C4-2B (cell line): Measurements from ENCODE around the gene E4F1.

Experiments
- H3K27ac ChIP-seq: fragments of 450-650 bp; 2 replicates; pipeline ENCODE4 v1.5.1; 2017
- ZFX ChIP-seq: fragments of 450-650 bp; IDR thresholded peaks from 2 replicates; pipeline ENCODE4 v1.6.1; 2017
- TF ChIP-seq, protein P1 (sequence below): fragments of 450-650 bp; conservative IDR thresholded peaks from 2 replicates; pipeline ENCODE4 v1.5.1; 2017; ENCODE audit warnings: mild to moderate bottlenecking

E4F1 gene

DNA sequence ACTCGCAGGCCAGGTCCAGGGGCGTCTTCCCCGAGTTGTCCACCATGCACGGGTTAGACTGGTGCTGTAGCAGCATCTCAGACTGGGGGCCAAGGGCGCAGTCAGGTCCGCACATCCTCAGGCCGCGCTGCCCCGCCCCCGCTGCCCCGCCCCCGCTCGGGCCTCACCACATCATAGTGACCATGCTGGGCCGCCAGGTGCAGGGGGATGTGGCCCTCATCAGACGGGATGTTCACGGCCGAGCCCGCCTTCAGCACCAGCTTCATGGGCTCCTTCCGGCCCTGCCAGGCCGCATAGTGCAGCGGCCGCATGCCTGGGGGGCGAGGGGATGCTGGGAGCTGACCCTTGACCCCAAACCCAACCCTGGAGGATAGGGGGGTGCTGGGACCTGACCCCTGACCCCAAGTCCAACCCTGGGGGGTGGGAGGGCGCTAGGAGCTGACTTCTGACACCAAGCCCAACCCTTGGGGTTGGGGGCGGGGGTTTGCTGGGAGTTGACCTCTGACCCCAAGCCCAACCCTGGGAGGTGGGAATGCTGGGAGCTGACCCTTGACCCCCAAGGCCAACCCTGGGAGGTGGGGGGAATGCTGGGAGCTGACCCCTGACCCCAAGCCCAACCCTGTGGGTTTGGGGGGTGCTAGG lies 34.0 kb upstream of the E4F1 start:
- TF ChIP-seq, protein P1, sequence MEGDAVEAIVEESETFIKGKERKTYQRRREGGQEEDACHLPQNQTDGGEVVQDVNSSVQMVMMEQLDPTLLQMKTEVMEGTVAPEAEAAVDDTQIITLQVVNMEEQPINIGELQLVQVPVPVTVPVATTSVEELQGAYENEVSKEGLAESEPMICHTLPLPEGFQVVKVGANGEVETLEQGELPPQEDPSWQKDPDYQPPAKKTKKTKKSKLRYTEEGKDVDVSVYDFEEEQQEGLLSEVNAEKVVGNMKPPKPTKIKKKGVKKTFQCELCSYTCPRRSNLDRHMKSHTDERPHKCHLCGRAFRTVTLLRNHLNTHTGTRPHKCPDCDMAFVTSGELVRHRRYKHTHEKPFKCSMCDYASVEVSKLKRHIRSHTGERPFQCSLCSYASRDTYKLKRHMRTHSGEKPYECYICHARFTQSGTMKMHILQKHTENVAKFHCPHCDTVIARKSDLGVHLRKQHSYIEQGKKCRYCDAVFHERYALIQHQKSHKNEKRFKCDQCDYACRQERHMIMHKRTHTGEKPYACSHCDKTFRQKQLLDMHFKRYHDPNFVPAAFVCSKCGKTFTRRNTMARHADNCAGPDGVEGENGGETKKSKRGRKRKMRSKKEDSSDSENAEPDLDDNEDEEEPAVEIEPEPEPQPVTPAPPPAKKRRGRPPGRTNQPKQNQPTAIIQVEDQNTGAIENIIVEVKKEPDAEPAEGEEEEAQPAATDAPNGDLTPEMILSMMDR: no peak
- TF ChIP-seq ZFX: no peak
- H3K27ac ChIP-seq: no peak overlapping the region

DNA sequence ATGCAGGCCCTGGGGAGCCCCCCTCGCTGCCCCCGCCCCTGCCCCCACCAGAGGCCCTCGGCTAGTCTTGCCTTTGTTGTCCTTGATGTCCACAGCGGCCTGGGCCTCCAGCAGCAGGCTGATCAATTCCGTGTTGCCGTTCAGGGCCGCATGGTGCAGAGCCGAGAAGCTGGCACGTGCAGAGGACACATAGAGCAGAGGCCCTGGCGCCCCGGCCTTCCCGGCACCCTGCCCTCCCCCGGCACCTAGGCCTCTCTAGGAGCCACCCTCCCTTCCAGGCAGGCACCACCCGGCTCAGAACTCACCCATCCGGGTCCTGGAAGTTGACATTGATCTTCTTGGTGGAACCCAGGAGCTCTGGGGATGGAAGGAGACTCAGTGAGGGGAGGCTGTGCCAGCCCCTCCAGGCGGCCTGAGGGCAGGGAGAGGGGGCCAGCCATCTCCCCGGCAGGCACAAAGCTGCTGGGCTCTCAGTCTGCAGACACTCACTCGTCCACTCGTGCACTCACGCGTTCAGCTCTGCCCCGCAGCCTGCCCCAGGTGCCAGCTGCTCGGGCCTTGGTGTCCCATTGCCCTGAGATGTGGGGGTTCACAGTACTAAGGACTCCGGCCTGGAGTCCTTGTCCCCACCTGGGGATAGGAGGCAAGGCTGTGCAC lies 33.3 kb upstream of the E4F1 start:
- H3K27ac ChIP-seq: no peak overlapping the region
- TF ChIP-seq ZFX: no peak
- TF ChIP-seq, protein P1: no peak

DNA sequence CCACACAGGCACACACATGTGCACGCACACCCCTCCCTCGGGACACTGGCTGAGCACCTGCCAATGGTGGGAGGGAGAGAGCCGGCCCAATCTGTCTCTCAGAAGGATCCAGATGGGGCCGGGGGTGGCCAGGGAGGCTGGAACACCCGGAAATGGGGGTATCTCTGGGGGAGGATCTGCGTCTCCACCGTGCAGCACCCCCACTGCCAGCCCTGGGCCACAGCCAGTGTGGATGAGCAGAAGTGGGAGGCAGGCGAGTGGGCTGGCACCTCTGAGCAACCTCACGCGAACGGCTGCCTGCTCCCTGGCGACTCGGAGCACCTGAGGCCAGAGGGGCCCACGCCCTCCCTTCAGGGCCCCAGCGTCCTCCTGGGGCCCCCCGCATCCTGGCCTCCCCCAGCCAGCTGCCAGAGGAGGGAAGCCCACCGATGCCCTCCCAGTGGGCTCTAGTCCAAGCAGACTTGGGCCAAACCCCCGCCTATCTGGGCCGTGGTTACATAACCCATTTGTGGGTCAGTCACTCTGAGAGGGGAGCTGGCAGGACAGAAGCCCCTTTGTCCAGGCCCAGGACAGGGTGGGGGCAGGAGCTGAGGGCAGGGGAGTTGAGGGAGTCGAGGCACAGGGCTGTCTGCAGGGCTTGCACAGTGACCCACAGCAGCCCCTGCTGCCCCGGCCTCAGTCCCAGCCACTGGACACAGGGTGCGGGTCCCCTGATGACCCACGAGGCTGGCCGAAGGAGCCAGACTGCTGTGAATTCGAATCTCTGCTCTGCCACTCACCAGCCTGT lies 32.5 kb upstream of the E4F1 start:
- H3K27ac ChIP-seq: no peak overlapping the region
- no peak for TF ChIP-seq ZFX
- TF ChIP-seq, protein P1: no peak

DNA sequence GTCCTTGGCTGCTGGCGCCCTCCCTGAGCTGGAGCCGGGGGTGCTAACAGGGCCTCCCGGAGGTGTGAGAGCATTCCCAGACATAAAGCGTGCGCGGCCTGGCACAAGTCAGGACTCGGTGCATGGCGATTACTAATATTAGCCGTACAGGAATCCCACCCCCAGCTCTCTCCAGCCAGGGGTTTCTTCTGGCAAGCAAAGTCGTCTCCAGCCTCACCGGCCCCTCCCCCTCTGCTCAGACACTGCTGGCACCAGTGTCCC lies 32.0 kb upstream of the E4F1 start:
- H3K27ac ChIP-seq: no peak overlapping the region
- no peak for TF ChIP-seq ZFX
- TF ChIP-seq, protein P1: no peak

DNA sequence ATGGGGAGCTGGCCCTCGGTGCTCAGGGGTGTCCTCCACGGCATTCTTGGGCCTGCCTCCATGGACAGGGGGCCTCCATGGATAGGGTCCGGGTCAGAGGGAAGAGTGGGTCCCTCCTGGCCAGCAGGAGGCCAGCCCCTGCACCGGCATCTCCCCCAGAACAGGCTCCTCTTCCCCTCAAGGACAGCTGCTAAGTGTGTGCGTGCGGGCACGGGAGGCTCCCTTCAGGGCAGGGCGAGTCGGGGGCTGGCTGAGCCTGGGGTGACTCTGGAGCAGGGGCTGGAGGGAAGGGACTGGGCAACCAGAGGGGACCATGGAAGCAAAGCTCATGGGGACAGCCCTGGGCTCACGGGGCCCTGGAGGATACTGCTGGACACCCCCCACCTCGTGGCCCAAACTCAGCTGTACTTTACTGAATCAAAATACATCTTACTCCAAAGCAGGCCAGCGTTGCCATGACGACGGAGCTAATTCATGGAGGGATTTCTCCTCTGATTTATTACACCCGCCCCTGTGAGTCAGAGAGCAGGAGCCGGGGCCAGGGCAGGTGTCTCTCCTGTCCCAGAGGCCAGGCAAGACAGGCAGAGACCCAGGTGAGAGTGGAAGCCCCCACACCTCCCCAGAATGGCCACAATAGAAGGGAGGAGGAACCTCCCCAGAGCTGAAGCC lies 29.1 kb upstream of the E4F1 start:
- no peak for TF ChIP-seq ZFX
- TF ChIP-seq, protein P1: no peak

DNA sequence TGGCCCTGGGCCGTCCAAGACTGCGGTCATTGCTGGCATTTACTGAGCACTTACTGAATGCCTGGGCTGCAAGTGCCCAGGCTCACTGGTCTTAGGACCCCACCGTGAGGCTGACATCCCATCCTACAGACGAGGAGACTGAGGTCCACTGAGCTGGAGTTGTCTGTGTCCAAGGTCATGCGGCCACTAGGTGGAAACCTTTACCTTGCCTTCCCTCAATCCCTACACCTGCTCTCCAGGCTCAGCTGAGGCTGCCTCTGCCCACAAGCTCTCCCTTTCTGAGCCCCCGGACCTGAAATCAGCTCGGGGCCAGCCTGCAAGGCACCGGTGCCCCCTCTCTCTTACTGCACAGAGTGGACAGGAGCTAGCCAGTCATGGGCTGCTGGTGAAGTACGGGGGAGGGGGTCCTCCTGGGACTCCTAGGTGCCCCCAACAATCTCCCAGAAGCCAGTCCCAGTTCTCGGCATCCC lies 28.5 kb upstream of the E4F1 start:
- TF ChIP-seq ZFX: no peak
- TF ChIP-seq, protein P1: peak; percentile 79
- H3K27ac ChIP-seq: no peak overlapping the region

More for the DNA sequence above, 29.1 kb upstream of the E4F1 start:
- H3K27ac ChIP-seq: no peak overlapping the region
